B cell (primary cell): ENCODE results near the gene PPIL1. TPM values are rescaled to one million over a fixed set of nuclear protein-coding genes. Genes with fewer than 3 reads are reported as not detected.

Experiments
- ATAC-seq: fragments of 200-7000 bp; cut with Tn5 transposase; one replicate; pipeline ENCODE4 v1.10.0; 2021; ENCODE audit warnings: low read depth, mild to moderate bottlenecking, moderate number of reproducible peaks, moderate library complexity
- CTCF ChIA-PET: fragments of 350-600 bp; sonication (Branson Sonifier 250); formaldehyde crosslinking; loops from one replicate; lab custom pipeline; 2021; ENCODE audit warnings: antibody characterized with exemption, inconsistent platforms; lab: Charles Lee
- POLR2A ChIA-PET: fragments of 350-600 bp; sonication (Branson Sonifier 250); formaldehyde crosslinking; loops from one replicate; lab custom pipeline; 2021; ENCODE audit warnings: antibody characterized with exemption; lab: Charles Lee
- DNase-seq: peaks from one replicate; pipeline ENCODE4 v3.0.0; 2013
- H2AFZ ChIP-seq: 2 replicates; pipeline ENCODE4 v1.6.1; 2012; ENCODE audit warnings: mild to moderate bottlenecking, low read depth, low read length; ENCODE audit not compliant: insufficient read depth, poor library complexity, severe bottlenecking
- H3K27ac ChIP-seq, 2 donors: 1 replicate in 1 of 2; 2 replicates in 1 of 2; pipeline ENCODE4 v1.5.1; 2012 to 2013; ENCODE audit warnings: low read length in 2 of 2, mild to moderate bottlenecking in 2 of 2, moderate library complexity in 1 of 2
- H3K27me3 ChIP-seq, 4 experiments: fragments of 200-600 bp in 1 of 4; sonication (generic) in 1 of 4; replicated peaks in 1 of 4; 1 replicate in 2 of 4; 2 replicates in 2 of 4; pipeline versions ENCODE4 v1.6.1 to v1.7.0; 2013 to 2016; ENCODE audit warnings: low read length in 3 of 4, mild to moderate bottlenecking in 2 of 4, mixed read lengths in 1 of 4, moderate library complexity in 1 of 4; ENCODE audit not compliant: insufficient read depth in 4 of 4, control insufficient read depth in 3 of 4; ENCODE audit errors: control extremely low read depth in 1 of 4
- H3K36me3 ChIP-seq, 2 experiments: replicated peaks in 1 of 2; 1 replicate in 1 of 2; 2 replicates in 1 of 2; pipeline versions ENCODE4 v1.6.1 to v1.7.1; 2013; ENCODE audit warnings: low read length in 1 of 2; ENCODE audit not compliant: insufficient read depth in 2 of 2, control insufficient read depth in 1 of 2; ENCODE audit errors: control extremely low read depth in 1 of 2, extremely low read depth in 1 of 2
- H3K4me1 ChIP-seq, 2 donors: fragments of 200-600 bp in 1 of 2; sonication (generic) in 1 of 2; 1 replicate in 1 of 2; 2 replicates in 1 of 2; pipeline versions ENCODE4 v1.5.1 to v1.6.1; 2013 to 2017; ENCODE audit warnings: low read length in 2 of 2; ENCODE audit not compliant: control insufficient read depth in 2 of 2, insufficient read depth in 2 of 2
- H3K4me2 ChIP-seq: replicated peaks from 2 replicates; pipeline ENCODE3; 2012; ENCODE audit warnings: mild to moderate bottlenecking, low read depth, low read length; ENCODE audit not compliant: poor library complexity, severe bottlenecking
- H3K4me3 ChIP-seq, 5 experiments: fragments of 200-600 bp in 1 of 5; sonication (generic) in 1 of 5; 1 replicate in 3 of 5; 2 replicates in 2 of 5; pipeline versions ENCODE4 v1.5.1 to v1.7.0; 2011 to 2016; ENCODE audit warnings: low read length in 4 of 5, mild to moderate bottlenecking in 4 of 5, low read depth in 2 of 5, control low read depth in 1 of 5, moderate library complexity in 1 of 5; ENCODE audit not compliant: insufficient read depth in 1 of 5; ENCODE audit errors: control extremely low read depth in 1 of 5, extremely low read depth in 1 of 5
- H3K79me2 ChIP-seq: fragments of 200-600 bp; sonication (generic); one replicate; pipeline ENCODE4 v1.6.0; 2016; ENCODE audit warnings: low read length; ENCODE audit not compliant: control insufficient read depth, insufficient read depth
- H3K9ac ChIP-seq: fragments of 200-600 bp; sonication (generic); 2 replicates; pipeline ENCODE4 v1.6.1; 2017; ENCODE audit warnings: mild to moderate bottlenecking, low read length, moderate library complexity
- H3K9me3 ChIP-seq, 3 donors: one replicate each; pipeline versions ENCODE4 v1.6.1 to v1.7.1; 2013; ENCODE audit warnings: low read length in 2 of 3; ENCODE audit not compliant: control insufficient read depth in 2 of 3, insufficient read depth in 1 of 3; ENCODE audit errors: control extremely low read depth in 1 of 3
- H4K20me1 ChIP-seq: 2 replicates; pipeline ENCODE4 v1.6.0; 2012; ENCODE audit warnings: mild to moderate bottlenecking, low read length; ENCODE audit not compliant: insufficient read depth, control insufficient read depth, poor library complexity, severe bottlenecking
- H3K27ac Mint-ChIP-seq: one replicate; pipeline ENCODE4 v1.8.0; 2021; ENCODE audit warnings: mixed read lengths
- H3K27me3 Mint-ChIP-seq: one replicate; pipeline ENCODE4 v1.8.0; 2021; ENCODE audit warnings: mixed read lengths
- H3K4me1 Mint-ChIP-seq: one replicate; pipeline ENCODE4 v1.8.0; 2021; ENCODE audit warnings: mixed read lengths
- H3K4me3 Mint-ChIP-seq: one replicate; pipeline ENCODE4 v1.8.0; 2021; ENCODE audit warnings: mixed read lengths
- H3K9me3 Mint-ChIP-seq: one replicate; pipeline ENCODE4 v1.8.0; 2022; ENCODE audit warnings: mixed read lengths; ENCODE audit not compliant: insufficient read depth
- CTCF ChIP-seq: fragments of 200-600 bp; IDR thresholded peaks from one replicate; pipeline ENCODE4 v1.8.0; 2022; ENCODE audit warnings: antibody characterized with exemption, mild to moderate bottlenecking
- EZH2 ChIP-seq: IDR thresholded peaks from 2 replicates; pipeline ENCODE4 v1.6.1; 2012; ENCODE audit warnings: borderline replicate concordance, low read depth, mild to moderate bottlenecking, moderate library complexity, low read length; ENCODE audit not compliant: insufficient read depth, poor library complexity, severe bottlenecking
- WGBS: methylation state at CpG from one replicate; pipeline ENCODE4 v1.1.5; 2013; ENCODE audit warnings: missing lambda C conversion rate; ENCODE audit not compliant: insufficient coverage; 5-methylcytosine and 5-hydroxymethylcytosine counted together
- intact Hi-C: fragments of 100-400 bp; cut with micrococcal nuclease; formaldehyde crosslinking; loops from one replicate; pipeline ENCODE4 v1.10.0; 2022
- polyA plus RNA-seq: library from polyadenylated mRNA; depleted of rRNA; stranded (reverse); fragments of >200 nt; gene quantifications from 2 replicates; pipeline ENCODE4 v1.2.3, GENCODE V29; 2012
- total RNA-seq, 2 donors: library from RNA; stranded (reverse); fragments of 120-200 nt in 1 of 2; gene quantifications; 1 replicate in 1 of 2; 2 replicates in 1 of 2; pipeline versions ENCODE4 v1.2.3 to v1.2.4, GENCODE V29; 2013 to 2022

PPIL1 gene
- total and polyA plus RNA-seq, 2 donors (not counting 1 experiment from before 2014, with no cell fraction given): 2.9 to 7.0 TPM

GRCh38 chr6:36826520-36827227 lies 47.9 kb downstream of the PPIL1 start:
- 87% methylated on average over 16 of the region's 19 CpGs for WGBS
- ChIA-PET POLR2A (no interaction called here), CTCF (no interaction called here)
- no peak overlapping the region for H3K27ac Mint-ChIP-seq
- no peak overlapping the region for H3K4me3 ChIP-seq
- H3K4me1 ChIP-seq: peaks cover 0 to 3% of the 10 kb centered on the region in 2 donors
- no peak for DNase-seq
- TF ChIP-seq EZH2: no peak
- no peak for TF ChIP-seq CTCF
- no peak overlapping the region for H3K4me3 Mint-ChIP-seq
- peaks cover 0 to 22% (median 3%) of the 10 kb centered on the region in 4 experiments for H3K27me3 ChIP-seq
- no peaks in the 10 kb centered on the region for H3K79me2 ChIP-seq
- peaks cover 3% of the 10 kb centered on the region for H3K4me1 Mint-ChIP-seq
- H3K4me2 ChIP-seq: no peak overlapping the region
- H4K20me1 ChIP-seq: no peaks in the 10 kb centered on the region
- no peak overlapping the region for H3K9ac ChIP-seq
- no peak for ATAC-seq
- intact Hi-C loops: no loop called here
- peaks cover 30% of the 10 kb centered on the region for H3K27me3 Mint-ChIP-seq
- no peak overlapping the region for H3K27ac ChIP-seq
- H2AFZ ChIP-seq: no peak overlapping the region
- H3K9me3 Mint-ChIP-seq: no peaks in the 10 kb centered on the region
- H3K36me3 ChIP-seq: no peaks in the 10 kb centered on the region
- H3K9me3 ChIP-seq: no peaks in the 10 kb centered on the region

DNA sequence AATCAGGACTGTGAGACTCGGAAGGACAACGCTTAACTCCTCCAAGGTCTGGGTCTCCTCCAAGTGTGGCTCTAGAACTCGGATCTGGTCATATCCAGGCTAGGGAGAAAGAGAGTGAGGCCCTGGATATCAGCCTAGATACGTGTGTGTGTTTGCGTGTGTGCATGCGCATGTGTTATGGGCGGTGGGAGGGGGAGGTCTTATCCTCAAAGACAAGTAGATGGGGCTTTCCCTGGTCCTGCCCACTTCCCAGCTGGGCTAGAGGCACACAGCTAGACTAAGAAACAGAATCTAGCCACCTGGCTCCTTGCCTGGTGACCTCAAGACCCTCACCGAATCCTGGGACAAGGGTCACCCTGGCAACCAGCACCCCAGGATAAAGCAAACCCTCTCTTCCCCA lies 48.6 kb downstream of the PPIL1 start:
- no peak for TF ChIP-seq CTCF
- no peak for TF ChIP-seq EZH2
- H3K9ac ChIP-seq: no peak overlapping the region
- no peak overlapping the region for H3K4me2 ChIP-seq
- H3K36me3 ChIP-seq: no peaks in the 10 kb centered on the region
- Mint-ChIP-seq H3K4me1 (peaks cover 3% of the 10 kb centered on the region), H3K4me3 (no peak overlapping the region), H3K27ac (no peak overlapping the region), H3K9me3 (no peaks in the 10 kb centered on the region), H3K27me3 (peaks cover 30% of the 10 kb centered on the region)
- CTCF ChIA-PET: no interaction called here
- no peak overlapping the region for H3K4me3 ChIP-seq
- no peak overlapping the region for H3K27ac ChIP-seq
- WGBS: 89% methylated on average over 5 of the region's 8 CpGs
- H3K79me2 ChIP-seq: no peaks in the 10 kb centered on the region
- POLR2A ChIA-PET: no interaction called here
- H2AFZ ChIP-seq: no peak overlapping the region
- ATAC-seq: no peak
- H3K4me1 ChIP-seq: peaks cover 0 to 3% of the 10 kb centered on the region in 2 donors
- no peaks in the 10 kb centered on the region for H4K20me1 ChIP-seq
- no peaks in the 10 kb centered on the region for H3K9me3 ChIP-seq
- intact Hi-C loops: no loop called here
- H3K27me3 ChIP-seq: peaks cover 0 to 22% (median 3%) of the 10 kb centered on the region in 4 experiments
- no peak for DNase-seq
